PFSK-1 (cell line): ENCODE measurements around the gene FBP2.

Experiments used
- POLR2AphosphoS5 ChIP-seq: IDR thresholded peaks from 2 replicates; pipeline ENCODE4 v1.6.1; 2012; ENCODE audit warnings: low read depth, mild to moderate bottlenecking, control low read depth, low read length, moderate library complexity
- SIN3A ChIP-seq: IDR thresholded peaks from 2 replicates; pipeline ENCODE4 v1.6.1; 2012; ENCODE audit warnings: mild to moderate bottlenecking, low read length, moderate library complexity, borderline replicate concordance; ENCODE audit not compliant: insufficient read depth
- TAF1 ChIP-seq: IDR thresholded peaks from 2 replicates; pipeline ENCODE4 v1.6.1; 2012; ENCODE audit warnings: low read length, control low read depth, borderline replicate concordance; ENCODE audit not compliant: insufficient read depth

- TF ChIP-seq TAF1: no peak
- TF ChIP-seq SIN3A: no peak
- TF ChIP-seq POLR2AphosphoS5: no peak
Observed at GRCh38 chr9:94586316-94586715, 7.3 kb downstream of the FBP2 start.
